ENCODE data around the gene CDX4. TPM values are rescaled to one million over a fixed set of nuclear protein-coding genes. Genes with fewer than 3 reads are reported as not detected.
A peak's percentile ranks its signal among the peaks of the same experiment; 100 is the strongest.

The CDX4 gene
- total RNA-seq, 1 donor from 2014 or later, result not detected

GRCh38 chrX:73447311-73447794 lies 500 bp downstream of the CDX4 start:
- no peak overlapping the region for H3K27ac Mint-ChIP-seq (ENCODE audit: unreplicated experiment)
- peak; percentile 89 for DNase-seq (ENCODE audit: low spot score)
- H3K4me1 Mint-ChIP-seq (ENCODE audit: low read depth), result no peaks in the 10 kb centered on the region
- peaks cover 21% of the 10 kb centered on the region for H3K9me3 Mint-ChIP-seq (ENCODE audit: low read depth)
- H3K36me3 Mint-ChIP-seq (ENCODE audit: low read depth), result no peaks in the 10 kb centered on the region
- TF ChIP-seq CTCF (IDR thresholded peaks at IDR 0.05), result no peak
- H3K27me3 Mint-ChIP-seq (ENCODE audit: low read depth), result no peaks in the 10 kb centered on the region
- no peak overlapping the region for H3K4me3 Mint-ChIP-seq (ENCODE audit: unreplicated experiment)

GRCh38 chrX:73448379-73448778 lies 1.5 kb downstream of the CDX4 start:
- Mint-ChIP-seq H3K27ac (ENCODE audit: unreplicated experiment) (no peak overlapping the region), H3K4me3 (ENCODE audit: unreplicated experiment) (no peak overlapping the region), H3K36me3 (ENCODE audit: low read depth) (no peaks in the 10 kb centered on the region), H3K27me3 (ENCODE audit: low read depth) (no peaks in the 10 kb centered on the region), H3K4me1 (ENCODE audit: low read depth) (no peaks in the 10 kb centered on the region), H3K9me3 (ENCODE audit: low read depth) (peaks cover 19% of the 10 kb centered on the region)
- TF ChIP-seq CTCF (IDR thresholded peaks at IDR 0.05), result no peak
- peak; percentile 83 for DNase-seq (ENCODE audit: low spot score)

GRCh38 chrX:73455171-73455570 lies 8.3 kb downstream of the CDX4 start:
- DNase-seq (ENCODE audit: low spot score), result no peak
- Mint-ChIP-seq H3K4me1 (ENCODE audit: low read depth) (no peaks in the 10 kb centered on the region), H3K27me3 (ENCODE audit: low read depth) (no peaks in the 10 kb centered on the region), H3K27ac (ENCODE audit: unreplicated experiment) (no peak overlapping the region), H3K4me3 (ENCODE audit: unreplicated experiment) (no peak overlapping the region), H3K9me3 (ENCODE audit: low read depth) (no peaks in the 10 kb centered on the region), H3K36me3 (ENCODE audit: low read depth) (no peaks in the 10 kb centered on the region)
- no peak for TF ChIP-seq CTCF (IDR thresholded peaks at IDR 0.05)

- H3K9me3 Mint-ChIP-seq (ENCODE audit: low read depth), result no peaks in the 10 kb centered on the region
- no peak for DNase-seq (ENCODE audit: low spot score)
- H3K4me3 Mint-ChIP-seq (ENCODE audit: unreplicated experiment), result no peak overlapping the region
- no peaks in the 10 kb centered on the region for H3K36me3 Mint-ChIP-seq (ENCODE audit: low read depth)
- no peaks in the 10 kb centered on the region for H3K27me3 Mint-ChIP-seq (ENCODE audit: low read depth)
- TF ChIP-seq CTCF (IDR thresholded peaks at IDR 0.05), result no peak
- H3K4me1 Mint-ChIP-seq (ENCODE audit: low read depth), result no peaks in the 10 kb centered on the region
- no peak overlapping the region for H3K27ac Mint-ChIP-seq (ENCODE audit: unreplicated experiment)
These were observed 10.5 kb downstream of the CDX4 start for GRCh38 chrX:73457306-73457705.

- no peak for DNase-seq (ENCODE audit: low spot score)
- no peak for TF ChIP-seq CTCF (IDR thresholded peaks at IDR 0.05)
- Mint-ChIP-seq H3K27me3 (ENCODE audit: low read depth) (no peaks in the 10 kb centered on the region), H3K9me3 (ENCODE audit: low read depth) (peaks cover 6% of the 10 kb centered on the region), H3K36me3 (ENCODE audit: low read depth) (no peaks in the 10 kb centered on the region), H3K4me3 (ENCODE audit: unreplicated experiment) (no peak overlapping the region), H3K4me1 (ENCODE audit: low read depth) (no peaks in the 10 kb centered on the region), H3K27ac (ENCODE audit: unreplicated experiment) (no peak overlapping the region)
These were observed 21.5 kb downstream of the CDX4 start for GRCh38 chrX:73468376-73468775.
